ENCODE measurements around the gene MOB2.

DNA sequence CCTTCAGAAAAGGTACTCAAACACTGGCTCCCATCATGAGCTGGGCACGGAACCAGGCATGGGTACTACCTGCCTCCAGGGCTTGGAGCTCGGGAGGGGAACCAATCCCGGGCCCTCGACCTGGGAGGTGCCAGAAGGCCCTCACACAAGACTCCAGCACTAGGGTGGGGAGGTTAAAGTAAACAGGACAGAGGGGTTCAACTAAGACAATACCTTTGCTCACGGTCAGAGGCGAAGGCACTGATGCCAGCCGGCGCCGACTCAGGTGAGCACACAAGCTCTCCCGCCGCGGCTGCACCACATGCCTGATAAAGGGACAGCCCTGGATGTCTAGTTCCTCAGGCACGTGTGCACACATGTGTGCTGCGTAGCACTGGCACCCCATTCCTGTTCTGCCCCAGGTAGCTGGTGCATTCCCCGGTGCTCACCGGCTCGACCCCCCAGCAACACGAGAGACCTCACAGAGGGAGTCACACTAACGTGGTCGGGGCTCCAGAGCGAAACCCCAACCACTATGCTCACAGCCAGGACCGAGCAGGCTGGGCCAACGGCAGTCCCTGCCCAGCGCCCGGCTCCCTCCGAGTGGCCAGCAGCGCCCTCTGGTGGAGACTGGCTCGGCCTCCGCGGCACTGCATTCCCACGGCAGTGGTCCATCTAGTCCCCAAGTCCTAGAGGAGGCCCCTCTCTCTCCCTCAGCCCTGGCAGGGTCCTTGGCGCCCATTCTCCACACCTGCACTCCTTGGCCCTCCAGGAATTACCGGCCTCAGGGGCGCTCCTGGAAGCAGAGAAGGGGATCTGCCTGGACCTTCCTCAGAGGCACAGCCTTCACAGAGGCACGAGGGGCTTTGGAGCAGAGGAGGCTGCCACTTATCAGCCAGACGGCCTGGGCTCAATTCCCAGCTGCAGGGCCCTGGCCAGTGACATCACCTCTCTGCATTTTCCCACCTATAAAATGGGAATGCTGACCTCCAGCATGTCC lies 28.8 kb upstream of the MOB2 start:
- no peak for TF ChIP-seq POLR2A (IDR thresholded peaks at IDR 0.05)
- TF ChIP-seq, protein P1, sequence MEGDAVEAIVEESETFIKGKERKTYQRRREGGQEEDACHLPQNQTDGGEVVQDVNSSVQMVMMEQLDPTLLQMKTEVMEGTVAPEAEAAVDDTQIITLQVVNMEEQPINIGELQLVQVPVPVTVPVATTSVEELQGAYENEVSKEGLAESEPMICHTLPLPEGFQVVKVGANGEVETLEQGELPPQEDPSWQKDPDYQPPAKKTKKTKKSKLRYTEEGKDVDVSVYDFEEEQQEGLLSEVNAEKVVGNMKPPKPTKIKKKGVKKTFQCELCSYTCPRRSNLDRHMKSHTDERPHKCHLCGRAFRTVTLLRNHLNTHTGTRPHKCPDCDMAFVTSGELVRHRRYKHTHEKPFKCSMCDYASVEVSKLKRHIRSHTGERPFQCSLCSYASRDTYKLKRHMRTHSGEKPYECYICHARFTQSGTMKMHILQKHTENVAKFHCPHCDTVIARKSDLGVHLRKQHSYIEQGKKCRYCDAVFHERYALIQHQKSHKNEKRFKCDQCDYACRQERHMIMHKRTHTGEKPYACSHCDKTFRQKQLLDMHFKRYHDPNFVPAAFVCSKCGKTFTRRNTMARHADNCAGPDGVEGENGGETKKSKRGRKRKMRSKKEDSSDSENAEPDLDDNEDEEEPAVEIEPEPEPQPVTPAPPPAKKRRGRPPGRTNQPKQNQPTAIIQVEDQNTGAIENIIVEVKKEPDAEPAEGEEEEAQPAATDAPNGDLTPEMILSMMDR (IDR thresholded peaks at IDR 0.05): peak; percentile 87 to 99 (median 96)
